Right lobe of liver (tissue), 6 donors: ENCODE results near the gene SLC46A3. TPM values are rescaled to one million over a fixed set of nuclear protein-coding genes. Genes with fewer than 3 reads are reported as not detected.

Source experiments
- ATAC-seq, 4 donors: fragments of 200-7000 bp; cut with Tn5 transposase; one replicate each; pipeline ENCODE4 v1.9.1; 2020; ENCODE audit warnings: mild to moderate bottlenecking in 4 of 4, moderate library complexity in 4 of 4
- DNase-seq, 3 donors: peaks; one replicate each; pipeline ENCODE4 v3.0.0-alpha.2; 2020
- H3K27ac ChIP-seq, 3 donors: fragments of 200-600 bp; one replicate each; pipeline ENCODE4 v1.8.0; 2022
- H3K27me3 ChIP-seq, 2 donors: fragments of 200-600 bp; one replicate each; pipeline ENCODE4 v1.8.0; 2022
- H3K36me3 ChIP-seq, 4 donors: fragments of 200-600 bp; sonication (generic) in 1 of 4; one replicate each; pipeline versions ENCODE4 v1.5.1 to v1.8.0; 2017 to 2022; ENCODE audit warnings: control low read depth in 1 of 4
- H3K4me1 ChIP-seq, 4 donors: fragments of 200-600 bp; sonication (generic) in 1 of 4; one replicate each; pipeline versions ENCODE4 v1.5.1 to v1.8.0; 2017 to 2022; ENCODE audit warnings: control low read depth in 1 of 4
- H3K4me3 ChIP-seq, 3 donors: fragments of 200-600 bp; one replicate each; pipeline ENCODE4 v1.8.0; 2022
- H3K9me3 ChIP-seq, 4 donors: fragments of 200-600 bp; sonication (generic) in 1 of 4; one replicate each; pipeline versions ENCODE4 v1.5.1 to v1.8.0; 2017 to 2022; ENCODE audit warnings: control low read depth in 1 of 4
- CTCF ChIP-seq, 4 donors: fragments of 200-600 bp in 3 of 4; fragments of 450-650 bp in 1 of 4; IDR thresholded peaks; one replicate each; pipeline versions ENCODE4 v1.5.1 to v1.8.0; 2016 to 2022; ENCODE audit warnings: antibody characterized with exemption in 4 of 4, mild to moderate bottlenecking in 2 of 4
- POLR2A ChIP-seq: fragments of 450-650 bp; IDR thresholded peaks from one replicate; pipeline ENCODE4 v1.6.1; 2017; ENCODE audit warnings: antibody characterized with exemption, mild to moderate bottlenecking
- WGBS: methylation state at CpG from one replicate; pipeline ENCODE4 v1.1.6; 2018; ENCODE audit warnings: low coverage, low lambda C conversion rate; ENCODE audit not compliant: insufficient coverage; ENCODE audit errors: missing lambda C conversion rate; 5-methylcytosine and 5-hydroxymethylcytosine counted together
- intact Hi-C, 2 donors: fragments of 100-400 bp; cut with DNase I; formaldehyde crosslinking; loops; one replicate each; pipeline versions ENCODE4 v1.11.2 to v1.14.1; 2022
- total RNA-seq, 6 experiments: library from RNA; depleted of rRNA in 2 of 6; stranded (reverse); fragments of >200 nt in 2 of 6; fragmentation: NEBNext Ultra II Directional in 3 of 6; extraction: Animal tissue kit (Norgen Biotek cat#: 25700) in 3 of 6; gene quantifications; one replicate each; pipeline versions ENCODE4 v1.1.0 to v1.2.4, GENCODE V29; 2016 to 2023
- donor health status: DM: no; HTN: yes; CAD: no.
- donor health status: DM: no; HTN: no; CAD: no.
- donor health status: DM: no; HTN: no; CAD: no.
- donor health status: DM: no; HTN: yes; CAD: no.
- donor health status: DM: no; HTN: yes; CAD: no.

SLC46A3 gene
- total RNA-seq, 6 experiments from 2014 or later, result 33.9 to 60.9 (median 43.0) TPM

- 30% methylated on average over 15 of the region's 15 CpGs for WGBS
Observed at GRCh38 chr13:28719227-28720055, 671 bp upstream of the SLC46A3 start.

GRCh38 chr13:28718196-28718542 lies 601 bp downstream of the SLC46A3 start:
- intact Hi-C loops, result no loop called here
- no peak for TF ChIP-seq CTCF (IDR thresholded peaks at IDR 0.05)
- TF ChIP-seq POLR2A, result no peak
- ATAC-seq, result peak in 3 of 4 donors; percentile 2 to 24 (median 24)
- DNase-seq, result no peak
- Histone ChIP-seq H3K36me3 (peaks cover 0 to 7% (median 0%) of the 10 kb centered on the region in 4 donors), H3K27ac (peak overlapping the region; percentile 95 to 97 (median 96)), H3K4me3 (peak overlapping the region; percentile 66 to 78 (median 69)), H3K9me3 (no peaks in the 10 kb centered on the region), H3K27me3 (no peaks in the 10 kb centered on the region), H3K4me1 (peaks cover 0 to 16% (median 2%) of the 10 kb centered on the region in 4 donors)
- 0% methylated on average over 10 of the region's 10 CpGs for WGBS

More at GRCh38 chr13:28719227-28720055, 671 bp upstream of the SLC46A3 start:
- TF ChIP-seq CTCF (IDR thresholded peaks at IDR 0.05) (no peak), POLR2A (no peak)
- ATAC-seq, result peak in 1 of 4 donors; percentile 0
- peaks cover 0 to 7% (median 0%) of the 10 kb centered on the region in 4 donors for H3K36me3 ChIP-seq
- intact Hi-C loops, result no loop called here
- no peak for DNase-seq
- no peaks in the 10 kb centered on the region for H3K27me3 ChIP-seq
- H3K27ac ChIP-seq, result peak overlapping the region; percentile 95 to 97 (median 96)
- peaks cover 0 to 18% (median 2%) of the 10 kb centered on the region in 4 donors for H3K4me1 ChIP-seq
- peak overlapping the region; percentile 66 to 78 (median 69) for H3K4me3 ChIP-seq
- no peaks in the 10 kb centered on the region for H3K9me3 ChIP-seq

GRCh38 chr13:28717170-28717569 lies 1.6 kb downstream of the SLC46A3 start:
- Histone ChIP-seq H3K36me3 (peaks cover 0 to 7% (median 0%) of the 10 kb centered on the region in 4 donors), H3K4me3 (peak overlapping the region; percentile 66 to 78 (median 69)), H3K27me3 (no peaks in the 10 kb centered on the region), H3K27ac (peak overlapping the region; percentile 95 to 97 (median 96)), H3K4me1 (peaks cover 0 to 16% (median 2%) of the 10 kb centered on the region in 4 donors), H3K9me3 (no peaks in the 10 kb centered on the region)
- DNase-seq (no peak), ATAC-seq (no peak)
- WGBS, result 25% methylated on average over 3 of the region's 3 CpGs
- intact Hi-C loops, result no loop called here
- TF ChIP-seq CTCF (IDR thresholded peaks at IDR 0.05), result no peak
- TF ChIP-seq POLR2A, result no peak

GRCh38 chr13:28716511-28716910 lies 2.3 kb downstream of the SLC46A3 start:
- Histone ChIP-seq H3K4me1 (peaks cover 0 to 16% (median 2%) of the 10 kb centered on the region in 4 donors), H3K27ac (peak overlapping the region; percentile 95 to 97 (median 96)), H3K27me3 (no peaks in the 10 kb centered on the region), H3K9me3 (no peaks in the 10 kb centered on the region), H3K4me3 (no peak overlapping the region), H3K36me3 (peaks cover 0 to 7% (median 0%) of the 10 kb centered on the region in 4 donors)
- 22% methylated on average over 7 of the region's 8 CpGs for WGBS
- DNase-seq (peak in 2 of 3 donors; percentile 54 to 69), ATAC-seq (peak in 2 of 4 donors; percentile 2 to 46)
- TF ChIP-seq POLR2A, result no peak
- TF ChIP-seq CTCF (IDR thresholded peaks at IDR 0.05), result no peak
- intact Hi-C loops, result no loop called here
